Tibial artery (tissue), 4 donors: Measurements from ENCODE around the gene HSDL2.
A peak's percentile ranks its signal among the peaks of the same experiment; 100 is the strongest.

ENCODE experiments used
- DNase-seq, 2 donors: peaks; one replicate each; pipeline ENCODE4 v3.0.0-alpha.2; 2019
- H3K27ac ChIP-seq, 2 donors: fragments of 200-600 bp; sonication (generic) in 1 of 2; 1 replicate in 1 of 2; 2 replicates in 1 of 2; pipeline ENCODE4 v1.5.1; 2018 to 2019; ENCODE audit warnings: mild to moderate bottlenecking in 1 of 2
- H3K27me3 ChIP-seq, 2 donors: fragments of 200-600 bp; sonication (generic) in 1 of 2; one replicate each; pipeline versions ENCODE4 v1.5.1 to v1.6.0; 2016 to 2019
- H3K36me3 ChIP-seq, 3 donors: fragments of 200-600 bp; sonication (generic) in 2 of 3; one replicate each; pipeline ENCODE4 v1.5.1; 2016 to 2019; ENCODE audit warnings: mild to moderate bottlenecking in 2 of 3
- H3K4me1 ChIP-seq, 4 donors: fragments of 200-600 bp; sonication (generic) in 2 of 4; 1 replicate in 3 of 4; 2 replicates in 1 of 4; pipeline ENCODE4 v1.5.1; 2016 to 2019
- H3K4me3 ChIP-seq, 2 donors: fragments of 200-600 bp; sonication (generic) in 1 of 2; 1 replicate in 1 of 2; 2 replicates in 1 of 2; pipeline ENCODE4 v1.5.1; 2018 to 2019; ENCODE audit warnings: mild to moderate bottlenecking in 2 of 2
- H3K9me3 ChIP-seq, 3 donors: fragments of 200-600 bp; sonication (generic) in 1 of 3; one replicate each; pipeline ENCODE4 v1.5.1; 2016 to 2019
- intact Hi-C: fragments of 100-400 bp; cut with DNase I; formaldehyde crosslinking; loops from one replicate; pipeline ENCODE4 v1.15.0; 2023; ENCODE audit warnings: low total_unique reads
- TF ChIP-seq, protein P1 (sequence below), 2 experiments: fragments of 200-600 bp in 1 of 2; fragments of 450-650 bp in 1 of 2; IDR thresholded peaks; one replicate each; pipeline ENCODE4 v1.5.1; 2017 to 2019; ENCODE audit warnings: antibody characterized with exemption in 2 of 2, mild to moderate bottlenecking in 1 of 2, moderate library complexity in 1 of 2

HSDL2 gene

DNA sequence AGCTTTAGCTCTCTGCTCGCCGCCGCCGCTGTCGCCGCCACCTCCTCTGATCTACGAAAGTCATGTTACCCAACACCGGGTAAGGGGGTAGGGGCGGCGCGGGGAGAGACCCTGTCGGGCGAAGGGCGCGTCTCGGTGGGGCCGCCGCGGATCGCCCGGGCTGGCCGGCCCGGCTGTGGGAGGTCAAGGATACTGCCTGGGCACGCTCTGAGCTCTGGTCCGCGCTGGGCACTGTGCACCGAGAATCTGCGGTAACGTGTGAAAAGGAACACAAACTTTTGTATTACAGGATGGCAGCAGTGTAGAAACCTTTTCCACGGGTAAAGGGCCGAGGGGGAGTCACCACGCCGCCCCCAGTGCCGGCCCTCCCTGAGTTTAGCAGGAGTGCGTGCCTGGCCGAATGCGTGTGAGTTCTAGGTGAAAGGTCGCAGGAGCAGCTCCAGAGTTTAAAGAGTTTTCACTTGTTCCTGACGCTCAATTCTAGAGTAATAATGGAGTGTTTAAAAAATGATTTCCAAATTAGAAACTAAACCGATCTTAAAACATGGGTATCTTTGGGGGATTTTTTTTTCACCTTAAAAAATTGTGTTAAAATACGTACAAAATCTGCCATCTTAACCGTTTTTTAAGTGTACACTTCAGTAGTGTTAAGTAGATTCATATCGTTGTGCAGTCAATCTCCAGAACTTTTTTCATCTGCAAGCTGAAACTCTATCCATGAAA, at the start of gene HSDL2:
TSS of gene HSDL2 (plus strand) at position 7 of the 723 bp plus-strand sequence. CDS start at position 63, 56 bp downstream.
- Histone ChIP-seq H3K9me3 (no peaks in the 10 kb centered on the region), H3K27me3 (no peaks in the 10 kb centered on the region), H3K27ac (peak within 1 kb of the TSS; percentile 95 to 99), H3K4me3 (peak within 1 kb of the TSS; percentile 78 to 93), H3K36me3 (no peaks in the 10 kb centered on the region), H3K4me1 (peaks cover 0 to 60% (median 18%) of the 10 kb centered on the region in 4 donors)
- peak in 1 of 2 donors; percentile 50 for DNase-seq
- TF ChIP-seq, protein P1, sequence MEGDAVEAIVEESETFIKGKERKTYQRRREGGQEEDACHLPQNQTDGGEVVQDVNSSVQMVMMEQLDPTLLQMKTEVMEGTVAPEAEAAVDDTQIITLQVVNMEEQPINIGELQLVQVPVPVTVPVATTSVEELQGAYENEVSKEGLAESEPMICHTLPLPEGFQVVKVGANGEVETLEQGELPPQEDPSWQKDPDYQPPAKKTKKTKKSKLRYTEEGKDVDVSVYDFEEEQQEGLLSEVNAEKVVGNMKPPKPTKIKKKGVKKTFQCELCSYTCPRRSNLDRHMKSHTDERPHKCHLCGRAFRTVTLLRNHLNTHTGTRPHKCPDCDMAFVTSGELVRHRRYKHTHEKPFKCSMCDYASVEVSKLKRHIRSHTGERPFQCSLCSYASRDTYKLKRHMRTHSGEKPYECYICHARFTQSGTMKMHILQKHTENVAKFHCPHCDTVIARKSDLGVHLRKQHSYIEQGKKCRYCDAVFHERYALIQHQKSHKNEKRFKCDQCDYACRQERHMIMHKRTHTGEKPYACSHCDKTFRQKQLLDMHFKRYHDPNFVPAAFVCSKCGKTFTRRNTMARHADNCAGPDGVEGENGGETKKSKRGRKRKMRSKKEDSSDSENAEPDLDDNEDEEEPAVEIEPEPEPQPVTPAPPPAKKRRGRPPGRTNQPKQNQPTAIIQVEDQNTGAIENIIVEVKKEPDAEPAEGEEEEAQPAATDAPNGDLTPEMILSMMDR (IDR thresholded peaks at IDR 0.05) = no peak
- intact Hi-C loops = loop anchor here (10.0 kb wide), 1 partner anchor 105 kb away; the partner anchor contains the start of gene KIAA1958

DNA sequence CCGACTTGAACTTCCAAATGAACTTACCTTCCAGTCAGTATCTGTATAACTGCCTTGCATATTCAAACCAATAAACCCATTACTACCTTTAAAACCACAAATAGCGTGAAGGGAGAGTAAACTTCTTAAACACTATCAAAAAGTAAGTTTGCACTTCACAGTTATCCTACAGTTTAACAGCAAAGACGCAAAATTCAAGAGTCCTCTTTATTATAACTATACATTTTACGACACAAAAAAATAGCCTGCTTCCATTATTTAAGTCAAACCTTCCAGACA, 48.3 kb upstream of the HSDL2 start:
- intact Hi-C loops = loop anchor here (5.0 to 10.0 kb wide), 2 partner anchors 157 to 434 kb away; partner anchors contain the start of genes SUSD1 and UGCG
- H3K4me3 ChIP-seq = peak overlapping the region in 1 of 2 donors; percentile 93
- H3K9me3 ChIP-seq = no peaks in the 10 kb centered on the region
- peaks cover 0 to 39% (median 7%) of the 10 kb centered on the region in 4 donors for H3K4me1 ChIP-seq
- DNase-seq = no peak
- H3K36me3 ChIP-seq = no peaks in the 10 kb centered on the region
- H3K27ac ChIP-seq = no peak overlapping the region
- TF ChIP-seq, protein P1 (IDR thresholded peaks at IDR 0.05) = no peak
- H3K27me3 ChIP-seq = no peaks in the 10 kb centered on the region

DNA sequence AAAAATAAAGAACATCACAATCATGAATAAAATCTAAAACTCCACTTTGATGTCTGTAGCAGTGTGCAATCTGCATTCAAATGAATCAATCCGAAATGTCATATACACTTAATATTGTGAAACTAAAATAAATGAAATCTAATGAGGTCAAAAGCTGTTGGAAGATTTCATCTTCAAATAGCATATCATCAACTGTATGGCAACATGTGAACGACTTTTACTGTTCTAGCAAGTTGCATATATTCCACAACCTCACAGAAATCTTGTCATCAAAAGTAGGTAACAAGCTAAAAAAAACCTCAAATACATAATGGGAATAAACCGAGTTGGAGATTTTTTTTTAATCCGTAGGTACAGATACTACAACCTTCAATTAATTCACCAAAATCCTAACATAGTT, 47.7 kb upstream of the HSDL2 start:
- Histone ChIP-seq H3K27ac (peak overlapping the region; percentile 97 to 100), H3K9me3 (no peaks in the 10 kb centered on the region), H3K36me3 (no peaks in the 10 kb centered on the region), H3K27me3 (no peaks in the 10 kb centered on the region), H3K4me3 (peak overlapping the region; percentile 93 to 99), H3K4me1 (peaks cover 0 to 39% (median 7%) of the 10 kb centered on the region in 4 donors)
- no peak for DNase-seq
- TF ChIP-seq, protein P1 (IDR thresholded peaks at IDR 0.05) = no peak
- intact Hi-C loops = loop anchor here (5.0 to 10.0 kb wide), 2 partner anchors 157 to 435 kb away; partner anchors contain the start of genes SUSD1 and UGCG

DNA sequence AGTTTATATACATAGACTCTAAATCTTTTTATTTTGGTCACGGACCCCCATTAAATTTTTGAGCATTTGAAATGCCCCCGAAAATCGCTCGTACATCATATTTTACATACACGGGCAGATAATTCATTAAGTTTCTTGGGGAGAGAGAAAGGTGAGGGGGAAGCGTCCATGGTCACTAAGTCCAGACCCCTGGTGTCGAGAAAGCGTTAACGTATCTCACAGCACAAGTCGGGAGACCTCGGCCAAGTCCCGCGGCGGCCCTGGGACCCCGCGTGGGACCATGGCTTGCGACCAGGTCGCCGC, 47.3 kb upstream of the HSDL2 start:
- peak overlapping the region; percentile 97 to 100 for H3K27ac ChIP-seq
- TF ChIP-seq, protein P1 (IDR thresholded peaks at IDR 0.05) = peak in 1 of 2 experiments; percentile 22
- peaks cover 0 to 39% (median 7%) of the 10 kb centered on the region in 4 donors for H3K4me1 ChIP-seq
- no peaks in the 10 kb centered on the region for H3K36me3 ChIP-seq
- no peaks in the 10 kb centered on the region for H3K27me3 ChIP-seq
- DNase-seq = no peak
- intact Hi-C loops = loop anchor here (5.0 to 10.0 kb wide), 2 partner anchors 158 to 435 kb away; partner anchors contain the start of genes SUSD1 and UGCG
- peak overlapping the region; percentile 93 to 99 for H3K4me3 ChIP-seq
- H3K9me3 ChIP-seq = no peaks in the 10 kb centered on the region

DNA sequence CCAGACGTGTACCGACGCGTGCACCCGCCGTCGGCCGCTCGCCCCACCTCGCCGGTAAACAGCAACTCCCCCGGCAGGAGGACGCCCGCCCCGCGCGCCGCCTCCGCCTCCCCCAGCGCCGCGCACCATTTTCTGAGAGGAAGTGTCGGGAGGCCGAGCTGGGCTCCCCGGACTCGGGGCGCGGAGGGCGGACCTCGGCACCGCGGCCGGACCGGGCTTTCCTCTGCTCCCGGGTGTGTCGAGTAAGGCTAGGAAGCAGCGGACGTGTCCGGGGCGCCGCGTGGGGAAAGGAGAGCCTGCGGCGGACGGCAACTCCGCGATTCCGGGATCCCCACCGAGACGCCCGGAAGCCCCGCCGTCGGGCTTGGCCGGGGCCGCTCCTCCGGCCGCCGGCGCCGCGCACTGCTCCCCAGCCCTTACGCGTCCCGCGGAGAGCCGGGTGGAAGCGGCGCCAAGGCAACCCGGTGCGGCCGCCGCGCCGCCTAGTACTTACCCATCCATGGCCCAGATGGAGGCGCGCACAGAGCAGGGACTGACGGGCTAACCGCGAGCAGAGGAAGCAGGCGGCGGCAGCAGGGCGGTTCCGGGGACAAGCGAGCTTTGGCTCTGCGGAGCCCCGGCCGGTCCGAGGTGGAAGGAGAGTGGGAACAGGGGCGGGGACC, 46.8 kb upstream of the HSDL2 start, which contains the start of gene PTBP3:
TSS of gene PTBP3 (minus strand) at position 643 of the 662 bp plus-strand sequence. CDS start 35,754 bp downstream, outside the sequence.
- H3K27ac ChIP-seq = peak within 1 kb of the TSS; percentile 97 to 100
- H3K4me3 ChIP-seq = peak within 1 kb of the TSS; percentile 93 to 99
- intact Hi-C loops = loop anchor here (5.0 to 10.0 kb wide), 2 partner anchors 158 to 436 kb away; partner anchors contain the start of genes SUSD1 and UGCG
- H3K27me3 ChIP-seq = no peaks in the 10 kb centered on the region
- H3K36me3 ChIP-seq = no peaks in the 10 kb centered on the region
- TF ChIP-seq, protein P1 (IDR thresholded peaks at IDR 0.05) = no peak
- no peaks in the 10 kb centered on the region for H3K9me3 ChIP-seq
- peaks cover 0 to 36% (median 7%) of the 10 kb centered on the region in 4 donors for H3K4me1 ChIP-seq
- DNase-seq = peak; percentile 70 to 91
